Measurements from ENCODE around the gene MBNL2. TPM values are rescaled to one million over a fixed set of nuclear protein-coding genes. Genes with fewer than 3 reads are reported as not detected.

The MBNL2 gene
- total RNA-seq, 2 experiments from 2014 or later, result 23.4 to 24.6 TPM

- peak; percentile 24 for DNase-seq
- POLR2A ChIA-PET, result no interaction called here
- no peaks in the 10 kb centered on the region for H3K27me3 Mint-ChIP-seq
- H3K36me3 Mint-ChIP-seq, result peaks cover 15% of the 10 kb centered on the region
- H3K4me3 Mint-ChIP-seq, result no peak overlapping the region
- H3K27ac Mint-ChIP-seq, result no peak overlapping the region
- CTCF ChIA-PET, result interaction anchor here (1.0 to 1.1 kb wide), 2 partner anchors 27 to 216 kb away, joined by 3 to 5 read pairs; no protein-coding TSS in a partner anchor
- H3K4me1 Mint-ChIP-seq (ENCODE audit: low read depth), result peaks cover 2% of the 10 kb centered on the region
- intact Hi-C loops (cut with micrococcal nuclease), result no loop called here
- no peaks in the 10 kb centered on the region for H3K9me3 Mint-ChIP-seq
These were observed 164.8 kb downstream of the MBNL2 start for GRCh38 chr13:97386801-97387484.

GRCh38 chr13:97387485-97387839 is 165.3 kb downstream of the MBNL2 start:
- H3K9me3 Mint-ChIP-seq, result no peaks in the 10 kb centered on the region
- peaks cover 15% of the 10 kb centered on the region for H3K36me3 Mint-ChIP-seq
- intact Hi-C loops (cut with micrococcal nuclease), result no loop called here
- ChIA-PET POLR2A (no interaction called here), CTCF (interaction anchor here (1.1 kb wide), 1 partner anchor 28 kb away, joined by 3 read pairs; no protein-coding TSS in a partner anchor)
- H3K4me3 Mint-ChIP-seq, result no peak overlapping the region
- H3K4me1 Mint-ChIP-seq (ENCODE audit: low read depth), result peaks cover 2% of the 10 kb centered on the region
- DNase-seq, result no peak
- H3K27me3 Mint-ChIP-seq, result no peaks in the 10 kb centered on the region
- H3K27ac Mint-ChIP-seq, result no peak overlapping the region

GRCh38 chr13:97387890-97388289 is 165.8 kb downstream of the MBNL2 start:
- intact Hi-C loops (cut with micrococcal nuclease), result no loop called here
- CTCF ChIA-PET, result interaction anchor here (1.1 kb wide), 1 partner anchor 28 kb away, joined by 3 read pairs; no protein-coding TSS in a partner anchor
- POLR2A ChIA-PET, result no interaction called here
- DNase-seq, result no peak
- Mint-ChIP-seq H3K9me3 (no peaks in the 10 kb centered on the region), H3K4me3 (no peak overlapping the region), H3K27ac (no peak overlapping the region), H3K27me3 (no peaks in the 10 kb centered on the region), H3K36me3 (peaks cover 11% of the 10 kb centered on the region), H3K4me1 (ENCODE audit: low read depth) (peaks cover 2% of the 10 kb centered on the region)

GRCh38 chr13:97388373-97388772 is 166.2 kb downstream of the MBNL2 start:
- H3K36me3 Mint-ChIP-seq, result peaks cover 11% of the 10 kb centered on the region
- DNase-seq, result no peak
- no peak overlapping the region for H3K4me3 Mint-ChIP-seq
- intact Hi-C loops (cut with micrococcal nuclease), result no loop called here
- H3K9me3 Mint-ChIP-seq, result no peaks in the 10 kb centered on the region
- H3K4me1 Mint-ChIP-seq (ENCODE audit: low read depth), result peaks cover 2% of the 10 kb centered on the region
- H3K27ac Mint-ChIP-seq, result no peak overlapping the region
- ChIA-PET CTCF (no interaction called here), POLR2A (no interaction called here)
- no peaks in the 10 kb centered on the region for H3K27me3 Mint-ChIP-seq

GRCh38 chr13:97390941-97391600 is 168.9 kb downstream of the MBNL2 start:
- H3K27ac Mint-ChIP-seq, result no peak overlapping the region
- H3K36me3 Mint-ChIP-seq, result peaks cover 11% of the 10 kb centered on the region
- H3K27me3 Mint-ChIP-seq, result no peaks in the 10 kb centered on the region
- intact Hi-C loops (cut with micrococcal nuclease), result no loop called here
- POLR2A ChIA-PET, result no interaction called here
- no peak for DNase-seq
- no peak overlapping the region for H3K4me3 Mint-ChIP-seq
- no peaks in the 10 kb centered on the region for H3K9me3 Mint-ChIP-seq
- CTCF ChIA-PET, result interaction anchor here (1.1 kb wide), 2 partner anchors 15 to 31 kb away, joined by 3 to 4 read pairs; no protein-coding TSS in a partner anchor
- peaks cover 2% of the 10 kb centered on the region for H3K4me1 Mint-ChIP-seq (ENCODE audit: low read depth)

GRCh38 chr13:97392020-97392419 is 169.9 kb downstream of the MBNL2 start:
- no peak for DNase-seq
- H3K27ac Mint-ChIP-seq, result no peak overlapping the region
- ChIA-PET CTCF (interaction anchor here (1.1 kb wide), 2 partner anchors 14 to 32 kb away, joined by 3 to 4 read pairs; no protein-coding TSS in a partner anchor), POLR2A (no interaction called here)
- intact Hi-C loops (cut with micrococcal nuclease), result no loop called here
- H3K27me3 Mint-ChIP-seq, result no peaks in the 10 kb centered on the region
- no peaks in the 10 kb centered on the region for H3K9me3 Mint-ChIP-seq
- no peak overlapping the region for H3K4me3 Mint-ChIP-seq
- H3K36me3 Mint-ChIP-seq, result peaks cover 11% of the 10 kb centered on the region
- peaks cover 2% of the 10 kb centered on the region for H3K4me1 Mint-ChIP-seq (ENCODE audit: low read depth)

GRCh38 chr13:97394542-97394941 is 172.4 kb downstream of the MBNL2 start:
- ChIA-PET CTCF (no interaction called here), POLR2A (no interaction called here)
- Mint-ChIP-seq H3K27ac (no peak overlapping the region), H3K4me1 (ENCODE audit: low read depth) (no peaks in the 10 kb centered on the region), H3K27me3 (no peaks in the 10 kb centered on the region), H3K9me3 (no peaks in the 10 kb centered on the region), H3K36me3 (peaks cover 5% of the 10 kb centered on the region), H3K4me3 (no peak overlapping the region)
- no peak for DNase-seq
- intact Hi-C loops (cut with micrococcal nuclease), result no loop called here

GRCh38 chr13:97395447-97396136 is 173.5 kb downstream of the MBNL2 start:
- Mint-ChIP-seq H3K27me3 (no peaks in the 10 kb centered on the region), H3K4me1 (ENCODE audit: low read depth) (no peaks in the 10 kb centered on the region), H3K4me3 (no peak overlapping the region), H3K9me3 (peaks cover 2% of the 10 kb centered on the region), H3K27ac (no peak overlapping the region), H3K36me3 (peaks cover 7% of the 10 kb centered on the region)
- intact Hi-C loops (cut with micrococcal nuclease), result no loop called here
- no peak for DNase-seq
- ChIA-PET CTCF (interaction anchor here (1.0 kb wide), 1 partner anchor 10 kb away, joined by 3 read pairs; no protein-coding TSS in a partner anchor), POLR2A (no interaction called here)

- Mint-ChIP-seq H3K4me1 (ENCODE audit: low read depth) (no peaks in the 10 kb centered on the region), H3K36me3 (peaks cover 3% of the 10 kb centered on the region), H3K27me3 (no peaks in the 10 kb centered on the region), H3K27ac (no peak overlapping the region), H3K4me3 (no peak overlapping the region), H3K9me3 (peaks cover 2% of the 10 kb centered on the region)
- intact Hi-C loops (cut with micrococcal nuclease), result no loop called here
- CTCF ChIA-PET, result interaction anchor here (0.6 to 1.4 kb wide), 2 partner anchors 24 to 288 kb away, joined by 4 to 8 read pairs; no protein-coding TSS in a partner anchor
- POLR2A ChIA-PET, result no interaction called here
- DNase-seq, result no peak
These were observed 175.1 kb downstream of the MBNL2 start for GRCh38 chr13:97397267-97397666.

- Mint-ChIP-seq H3K27me3 (peaks cover 2% of the 10 kb centered on the region), H3K36me3 (peaks cover 3% of the 10 kb centered on the region), H3K4me3 (no peak overlapping the region), H3K27ac (no peak overlapping the region), H3K9me3 (peaks cover 2% of the 10 kb centered on the region), H3K4me1 (ENCODE audit: low read depth) (no peaks in the 10 kb centered on the region)
- intact Hi-C loops (cut with micrococcal nuclease), result no loop called here
- ChIA-PET CTCF (no interaction called here), POLR2A (no interaction called here)
- no peak for DNase-seq
These were observed 179.3 kb downstream of the MBNL2 start for GRCh38 chr13:97401421-97401820.

GRCh38 chr13:97403893-97404750 is 182.0 kb downstream of the MBNL2 start:
- no peak overlapping the region for H3K4me3 Mint-ChIP-seq
- intact Hi-C loops (cut with micrococcal nuclease), result no loop called here
- no peak overlapping the region for H3K27ac Mint-ChIP-seq
- peaks cover 4% of the 10 kb centered on the region for H3K36me3 Mint-ChIP-seq
- peaks cover 2% of the 10 kb centered on the region for H3K9me3 Mint-ChIP-seq
- H3K27me3 Mint-ChIP-seq, result peaks cover 6% of the 10 kb centered on the region
- H3K4me1 Mint-ChIP-seq (ENCODE audit: low read depth), result no peaks in the 10 kb centered on the region
- ChIA-PET POLR2A (no interaction called here), CTCF (interaction anchor here (0.8 kb wide), 1 partner anchor 11 kb away, joined by 3 read pairs; no protein-coding TSS in a partner anchor)
- DNase-seq, result no peak

- Mint-ChIP-seq H3K27ac (no peak overlapping the region), H3K4me1 (ENCODE audit: low read depth) (no peaks in the 10 kb centered on the region), H3K36me3 (peaks cover 2% of the 10 kb centered on the region), H3K9me3 (no peaks in the 10 kb centered on the region), H3K4me3 (no peak overlapping the region), H3K27me3 (peaks cover 7% of the 10 kb centered on the region)
- intact Hi-C loops (cut with micrococcal nuclease), result no loop called here
- ChIA-PET POLR2A (no interaction called here), CTCF (interaction anchor here (0.8 kb wide), 1 partner anchor 48 kb away, joined by 3 read pairs; no protein-coding TSS in a partner anchor)
- DNase-seq, result no peak
These were observed 185.4 kb downstream of the MBNL2 start for GRCh38 chr13:97407540-97407939.

Data from activated CD4-positive, alpha-beta memory T cell treated with anti-CD3 and anti-CD28 coated beads for 36 hours (primary cell).